HG03565 (cell line): ENCODE data around the gene CORO1A.
A peak's percentile ranks its signal among the peaks of the same experiment; 100 is the strongest.
"Not testable (repeated sequence)": the region's sequence is repeated elsewhere in the genome, so short reads cannot be mapped to it uniquely, and the experiment has no call there.

Experiments
- ATAC-seq: cut with Tn5 transposase; IDR thresholded peaks from one replicate; pipeline ENCODE4 v1.9.1; 2021; ENCODE audit warnings: mild to moderate bottlenecking, moderate library complexity; ENCODE audit not compliant: unreplicated experiment

CORO1A gene

DNA sequence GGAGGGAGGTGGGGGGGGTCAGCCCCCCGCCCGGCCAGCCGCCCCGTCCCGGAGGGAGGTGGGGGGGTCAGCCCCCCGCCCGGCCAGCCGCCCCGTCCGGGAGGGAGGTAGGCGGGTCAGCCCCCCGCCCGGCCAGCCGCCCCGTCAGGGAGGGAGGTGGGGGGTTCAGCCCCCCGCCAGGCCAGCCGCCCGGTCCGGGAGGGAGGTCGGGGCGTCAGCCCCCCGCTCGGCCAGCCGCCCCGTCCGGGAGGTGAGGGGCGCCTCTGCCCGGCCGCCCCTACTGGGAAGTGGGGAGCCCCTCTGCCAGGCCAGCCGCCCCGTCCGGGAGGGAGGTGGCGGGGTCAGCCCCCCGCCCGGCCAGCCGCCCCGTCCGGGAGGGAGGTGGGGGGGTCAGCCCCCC, 14.0 kb upstream of the CORO1A start:
- ATAC-seq, result not testable (repeated sequence)

DNA sequence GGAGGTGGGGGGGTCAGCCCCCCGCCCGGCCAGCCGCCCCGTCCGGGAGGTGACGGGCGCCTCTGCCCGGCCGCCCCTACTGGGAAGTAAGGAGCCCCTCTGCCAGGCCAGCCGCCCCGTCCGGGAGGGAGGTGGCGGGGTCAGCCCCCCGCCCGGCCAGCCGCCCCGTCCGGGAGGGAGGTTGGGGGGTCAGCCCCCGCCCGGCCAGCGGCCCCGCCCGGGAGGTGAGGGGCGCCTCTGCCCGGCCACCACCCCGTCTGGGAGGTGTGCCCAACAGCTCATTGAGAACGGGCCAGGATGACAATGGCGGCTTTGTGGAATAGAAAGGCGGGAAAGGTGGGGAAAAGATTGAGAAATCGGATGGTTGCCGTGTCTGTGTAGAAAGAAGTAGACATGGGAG, 13.3 kb upstream of the CORO1A start:
- ATAC-seq, result not testable (repeated sequence)

DNA sequence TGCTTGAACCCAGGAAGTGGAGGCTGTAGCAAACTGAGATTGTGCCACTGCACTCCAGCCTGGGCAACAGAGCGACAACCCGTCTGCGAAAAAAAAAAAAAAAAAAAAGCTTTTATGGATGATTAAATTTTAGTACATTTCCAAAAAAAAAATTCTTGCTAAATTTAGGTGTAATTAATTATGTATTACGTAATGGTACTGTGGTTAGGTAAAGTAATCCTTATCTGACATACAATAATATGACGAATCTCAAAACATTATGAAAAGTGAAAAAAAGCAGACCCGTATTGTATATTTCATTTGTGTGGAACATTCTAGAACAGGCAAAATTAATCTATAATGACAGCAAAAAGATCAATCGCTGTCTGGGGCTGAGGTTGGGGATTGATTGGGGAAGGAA, 10.3 kb upstream of the CORO1A start:
- no peak for ATAC-seq

DNA sequence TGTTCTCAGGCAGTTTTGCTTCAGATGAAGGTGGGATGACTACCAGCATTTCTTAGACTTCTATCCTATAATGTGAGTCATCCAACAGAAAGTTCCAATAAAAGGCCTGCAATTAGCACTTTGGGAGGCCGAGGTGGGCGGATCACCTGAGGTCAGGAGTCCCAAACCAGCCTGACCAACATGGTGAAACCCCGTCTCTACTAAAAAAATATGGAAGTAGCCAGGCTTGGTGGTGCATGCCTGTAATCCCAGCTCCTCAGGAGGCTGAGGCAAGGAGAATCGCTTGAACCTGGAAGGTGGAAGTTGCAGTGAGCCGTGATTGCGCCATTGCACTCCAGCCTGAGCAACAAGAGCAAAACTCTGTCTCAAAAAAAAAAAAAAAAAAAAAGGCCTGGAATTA, 6.5 kb upstream of the CORO1A start:
- not testable (repeated sequence) for ATAC-seq

DNA sequence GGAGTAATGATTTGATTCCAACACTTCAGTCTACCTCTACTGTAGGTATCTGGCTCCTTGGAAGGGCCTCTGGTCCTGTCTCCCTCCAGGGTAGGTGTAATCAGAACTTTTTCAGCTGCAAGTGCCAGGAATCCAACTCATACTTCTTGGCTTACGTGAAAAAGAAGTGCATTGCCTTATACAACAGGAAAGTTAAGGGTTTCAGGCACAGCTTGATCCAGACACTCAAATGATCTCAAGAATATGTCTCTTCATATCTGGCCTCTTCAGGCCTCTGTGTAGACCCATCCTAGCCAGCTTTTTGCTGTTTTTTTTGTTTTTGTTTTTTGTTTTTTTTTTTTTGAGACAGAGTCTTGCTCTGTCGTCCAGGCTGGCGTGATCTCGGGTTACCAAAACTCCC, 4.2 kb upstream of the CORO1A start:
- no peak for ATAC-seq

DNA sequence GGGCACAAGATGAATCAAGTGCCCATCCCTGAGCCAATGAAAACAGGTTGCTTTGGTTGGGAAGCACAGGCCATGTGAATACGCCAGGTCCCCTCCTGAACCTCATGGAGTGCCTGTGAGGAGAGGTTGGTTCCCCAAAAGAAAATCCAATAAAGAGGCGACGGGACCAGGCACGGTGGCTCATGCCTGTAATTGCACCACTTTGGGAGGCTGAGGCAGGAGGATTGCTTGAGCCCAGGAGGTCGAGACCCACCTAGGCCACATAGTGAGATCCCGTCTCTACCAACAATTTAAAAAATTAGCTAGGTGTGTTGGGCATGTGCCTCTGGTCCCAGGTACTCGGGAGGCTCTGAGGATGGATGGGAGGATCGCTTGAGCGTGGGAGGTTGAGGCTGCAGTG, 3.5 kb upstream of the CORO1A start:
- ATAC-seq, result no peak

DNA sequence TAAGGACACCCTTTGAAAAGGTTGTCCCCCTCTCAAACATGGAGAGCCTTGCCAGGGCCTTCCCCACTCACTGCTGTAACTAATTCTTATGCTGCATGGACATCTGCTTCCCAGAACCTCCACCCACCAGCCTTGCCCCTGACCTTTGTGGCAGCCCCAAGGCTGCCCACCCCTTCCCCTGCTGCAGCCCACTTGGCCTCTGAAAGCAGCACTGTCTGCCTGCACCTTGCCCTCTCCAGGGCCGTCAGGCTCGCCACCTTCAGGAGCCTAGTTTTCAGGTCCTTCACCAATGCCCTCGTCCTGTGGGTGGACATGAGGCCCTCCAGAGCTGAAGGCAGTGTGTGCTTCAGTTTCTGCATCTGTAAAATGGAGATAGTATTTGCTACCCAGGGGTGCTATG, 2.7 kb upstream of the CORO1A start:
- ATAC-seq, result no peak

DNA sequence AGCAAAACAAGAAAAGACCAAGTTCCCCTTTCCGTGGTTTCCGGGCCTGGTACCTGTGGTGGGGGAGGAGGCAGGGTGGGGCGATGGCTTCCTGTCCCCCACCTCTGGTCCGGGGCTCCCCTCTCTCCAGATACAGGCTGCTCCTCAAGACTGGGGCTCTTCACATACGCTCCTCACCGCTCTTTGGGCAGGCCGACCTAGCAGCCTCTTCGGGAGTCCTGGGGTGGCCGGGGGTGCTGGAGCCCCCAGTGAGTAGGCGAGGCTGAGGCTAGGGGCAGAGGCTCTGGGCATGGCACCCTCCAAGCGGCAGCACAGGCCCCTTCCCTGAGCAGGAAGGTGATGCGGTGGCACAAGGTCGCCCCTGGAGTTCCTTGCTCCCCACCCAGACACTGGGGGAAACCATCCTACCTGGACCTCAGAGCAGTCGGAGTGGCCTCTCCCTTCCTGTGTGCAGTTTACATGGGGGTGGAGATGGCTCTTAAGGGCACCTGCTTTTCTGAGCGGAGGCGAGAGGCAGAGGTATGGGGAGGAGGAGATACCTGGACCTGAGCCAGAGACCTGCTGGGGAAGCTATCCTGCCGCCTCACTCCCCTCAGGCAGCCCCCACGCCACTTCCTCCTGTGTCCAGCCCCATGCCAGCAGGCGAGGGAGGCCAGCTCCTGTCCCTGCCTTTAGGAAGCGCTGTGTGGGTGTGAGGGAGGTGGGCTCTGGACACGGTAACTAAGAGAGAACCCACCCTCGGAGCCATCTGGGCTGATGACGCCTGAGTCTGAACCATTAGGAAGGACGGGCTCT, 891 bp downstream of the CORO1A start:
- ATAC-seq, result peak; percentile 14

DNA sequence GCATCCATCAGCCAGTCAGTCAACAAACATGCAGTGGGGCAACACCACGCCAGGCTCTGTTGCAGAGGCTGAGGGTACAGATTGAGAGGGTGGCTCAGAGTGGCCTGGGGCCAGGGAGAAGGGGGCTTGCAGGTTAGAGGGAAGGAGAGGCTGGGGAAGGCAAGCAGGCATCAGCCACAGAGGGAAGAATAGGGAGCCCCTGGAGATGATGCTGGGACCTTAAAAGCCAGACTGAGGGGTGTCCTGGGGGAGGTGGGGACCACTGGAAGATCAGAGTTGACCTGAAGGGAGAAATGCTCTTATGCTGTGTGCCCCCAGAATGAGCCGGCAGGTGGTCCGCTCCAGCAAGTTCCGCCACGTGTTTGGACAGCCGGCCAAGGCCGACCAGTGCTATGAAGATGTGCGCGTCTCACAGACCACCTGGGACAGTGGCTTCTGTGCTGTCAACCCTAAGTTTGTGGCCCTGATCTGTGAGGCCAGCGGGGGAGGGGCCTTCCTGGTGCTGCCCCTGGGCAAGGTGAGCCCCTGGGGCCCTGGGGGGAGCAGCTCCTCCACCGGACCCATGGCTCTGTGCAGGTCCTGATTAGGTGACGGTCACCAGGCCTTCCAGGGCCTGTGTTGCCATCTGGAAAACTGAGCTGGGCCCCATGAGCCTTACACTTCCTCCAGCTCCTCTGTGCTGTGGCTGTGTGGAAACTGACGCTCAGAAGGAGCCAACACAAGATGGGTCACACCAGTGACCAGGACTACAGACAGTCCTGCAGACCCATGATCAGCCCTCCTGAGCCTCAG, 1.7 kb downstream of the CORO1A start:
- no peak for ATAC-seq

DNA sequence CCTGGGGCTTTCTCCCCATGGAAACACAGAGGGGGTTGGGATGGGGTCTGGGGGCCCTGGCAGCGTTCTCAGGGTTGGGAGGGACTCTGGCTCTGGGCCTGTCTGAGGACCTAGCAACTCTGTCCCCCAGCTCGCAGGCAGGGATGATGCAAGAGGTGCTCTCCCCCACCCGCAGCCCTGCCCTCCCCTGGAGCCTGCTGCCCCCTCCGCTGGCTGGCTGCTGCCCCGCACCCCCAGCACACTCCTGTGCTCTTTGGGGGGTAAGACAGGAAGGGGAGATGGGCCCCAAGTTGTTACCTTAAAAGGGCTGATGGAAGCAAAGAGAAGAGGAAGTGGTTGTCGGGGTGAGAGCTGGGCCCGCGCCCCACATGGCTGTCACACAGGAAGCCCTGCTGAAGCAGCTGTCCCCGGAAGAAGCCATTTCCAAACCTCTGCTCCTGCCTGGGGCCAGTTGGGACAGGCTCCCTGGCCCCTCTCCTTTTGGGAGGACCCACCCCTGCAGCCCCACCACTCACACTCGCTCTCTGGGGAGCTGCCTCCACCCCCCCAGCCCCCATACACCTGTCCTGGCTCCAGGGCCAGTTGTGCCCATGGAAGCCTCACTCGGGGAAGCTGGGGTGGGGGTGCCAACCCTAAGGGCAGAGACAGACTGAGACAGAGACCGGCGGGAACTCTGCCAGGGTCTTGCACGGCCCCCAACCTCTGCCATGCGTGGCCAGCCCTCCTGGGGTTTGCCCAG, 2.5 kb downstream of the CORO1A start:
- no peak for ATAC-seq

DNA sequence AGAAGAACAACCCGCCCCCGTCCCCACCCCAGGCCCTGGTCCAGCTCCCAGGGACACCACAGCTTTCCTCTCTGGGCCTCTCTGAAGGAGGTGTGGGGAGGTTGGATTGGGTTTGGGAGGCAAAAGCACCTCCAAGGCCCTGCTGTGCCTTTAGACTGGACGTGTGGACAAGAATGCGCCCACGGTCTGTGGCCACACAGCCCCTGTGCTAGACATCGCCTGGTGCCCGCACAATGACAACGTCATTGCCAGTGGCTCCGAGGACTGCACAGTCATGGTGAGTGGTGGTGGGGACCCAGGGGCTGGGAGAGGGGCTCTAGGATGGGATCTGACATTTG, 3.0 kb downstream of the CORO1A start:
- ATAC-seq, result no peak

DNA sequence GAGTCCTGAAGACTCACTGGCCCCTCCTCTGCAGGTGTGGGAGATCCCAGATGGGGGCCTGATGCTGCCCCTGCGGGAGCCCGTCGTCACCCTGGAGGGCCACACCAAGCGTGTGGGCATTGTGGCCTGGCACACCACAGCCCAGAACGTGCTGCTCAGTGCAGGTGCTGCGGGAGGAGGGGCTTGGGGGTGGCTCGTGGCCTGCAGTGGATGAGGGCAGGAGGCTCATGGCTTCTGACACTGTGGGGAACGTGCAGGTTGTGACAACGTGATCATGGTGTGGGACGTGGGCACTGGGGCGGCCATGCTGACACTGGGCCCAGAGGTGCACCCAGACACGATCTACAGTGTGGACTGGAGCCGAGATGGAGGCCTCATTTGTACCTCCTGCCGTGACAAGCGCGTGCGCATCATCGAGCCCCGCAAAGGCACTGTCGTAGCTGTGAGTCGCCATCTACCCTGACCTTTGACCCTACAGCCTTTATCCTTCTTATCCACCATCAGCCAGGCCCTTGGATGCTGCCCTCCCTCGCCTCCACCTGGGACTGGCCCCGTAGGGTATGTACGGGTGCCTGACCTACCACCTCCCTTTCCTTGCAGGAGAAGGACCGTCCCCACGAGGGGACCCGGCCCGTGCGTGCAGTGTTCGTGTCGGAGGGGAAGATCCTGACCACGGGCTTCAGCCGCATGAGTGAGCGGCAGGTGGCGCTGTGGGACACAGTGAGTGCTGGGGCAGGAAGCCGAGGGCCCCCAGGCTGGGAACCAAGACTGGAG, 3.6 kb downstream of the CORO1A start:
- ATAC-seq, result no peak

DNA sequence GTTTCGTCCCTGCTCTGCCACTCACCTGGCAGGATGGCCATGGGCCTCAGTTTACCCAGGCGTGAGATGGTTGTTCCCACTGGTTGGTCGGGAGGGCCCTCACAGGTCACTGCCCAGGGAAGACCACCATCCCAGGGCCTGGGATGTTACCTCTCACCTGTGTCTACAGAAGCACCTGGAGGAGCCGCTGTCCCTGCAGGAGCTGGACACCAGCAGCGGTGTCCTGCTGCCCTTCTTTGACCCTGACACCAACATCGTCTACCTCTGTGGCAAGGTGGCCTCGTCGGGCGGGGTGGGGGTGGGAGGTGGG, 4.1 kb downstream of the CORO1A start:
- no peak for ATAC-seq

DNA sequence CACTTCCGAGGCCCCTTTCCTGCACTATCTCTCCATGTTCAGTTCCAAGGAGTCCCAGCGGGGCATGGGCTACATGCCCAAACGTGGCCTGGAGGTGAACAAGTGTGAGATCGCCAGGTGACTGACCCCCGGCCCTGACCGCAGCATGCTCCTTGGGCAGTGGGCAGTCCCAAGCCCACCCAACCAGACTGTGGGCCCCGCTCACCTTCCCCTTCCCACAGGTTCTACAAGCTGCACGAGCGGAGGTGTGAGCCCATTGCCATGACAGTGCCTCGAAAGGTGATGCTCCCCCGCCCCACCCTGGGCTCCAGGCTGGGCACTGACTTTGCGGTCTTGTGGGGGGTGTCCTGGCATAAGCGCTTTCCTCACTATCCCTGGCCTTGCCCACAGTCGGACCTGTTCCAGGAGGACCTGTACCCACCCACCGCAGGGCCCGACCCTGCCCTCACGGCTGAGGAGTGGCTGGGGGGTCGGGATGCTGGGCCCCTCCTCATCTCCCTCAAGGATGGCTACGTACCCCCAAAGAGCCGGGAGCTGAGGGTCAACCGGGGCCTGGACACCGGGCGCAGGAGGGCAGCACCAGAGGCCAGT, 4.7 kb downstream of the CORO1A start:
- ATAC-seq, result no peak

DNA sequence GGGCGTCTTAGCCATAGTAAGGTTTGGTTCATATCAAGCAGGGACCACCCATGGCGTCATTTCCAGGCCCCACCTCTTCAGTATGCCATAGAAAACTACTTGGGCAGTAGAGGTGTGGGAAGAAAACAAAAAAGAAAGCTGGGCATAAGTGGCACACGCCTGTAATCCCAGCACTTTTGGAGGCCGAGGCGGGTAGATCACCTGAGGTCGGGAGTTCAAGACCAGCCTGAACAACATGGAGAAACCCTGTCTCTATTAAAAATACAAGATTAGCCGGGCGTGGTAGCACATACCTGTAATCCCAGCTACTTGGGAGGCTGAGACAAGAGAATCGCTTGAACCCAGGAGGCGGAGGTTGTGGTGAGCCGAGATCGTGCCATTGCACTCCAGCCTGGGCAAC, 7.8 kb downstream of the CORO1A start:
- ATAC-seq, result not testable (repeated sequence)

DNA sequence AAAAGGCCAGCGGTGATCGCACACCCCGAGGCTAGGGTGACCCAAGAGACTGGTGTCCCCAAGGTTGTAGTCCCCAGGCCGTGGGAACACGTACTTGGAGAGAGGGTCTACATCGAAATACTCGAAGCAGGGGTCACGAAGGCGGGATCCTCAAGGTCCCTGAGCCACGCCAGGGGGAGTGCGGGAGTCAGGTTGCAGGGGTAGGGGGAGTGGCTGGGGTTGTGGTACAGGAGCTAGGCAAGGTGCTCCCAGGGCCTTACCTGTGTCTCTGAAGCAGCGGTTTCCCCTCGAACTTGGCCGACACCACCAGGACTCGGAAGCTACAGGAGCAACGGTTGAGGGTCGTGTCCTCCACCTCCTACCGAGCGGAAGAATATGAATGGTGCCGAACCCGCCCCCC, 9.7 kb downstream of the CORO1A start:
- not testable (repeated sequence) for ATAC-seq

DNA sequence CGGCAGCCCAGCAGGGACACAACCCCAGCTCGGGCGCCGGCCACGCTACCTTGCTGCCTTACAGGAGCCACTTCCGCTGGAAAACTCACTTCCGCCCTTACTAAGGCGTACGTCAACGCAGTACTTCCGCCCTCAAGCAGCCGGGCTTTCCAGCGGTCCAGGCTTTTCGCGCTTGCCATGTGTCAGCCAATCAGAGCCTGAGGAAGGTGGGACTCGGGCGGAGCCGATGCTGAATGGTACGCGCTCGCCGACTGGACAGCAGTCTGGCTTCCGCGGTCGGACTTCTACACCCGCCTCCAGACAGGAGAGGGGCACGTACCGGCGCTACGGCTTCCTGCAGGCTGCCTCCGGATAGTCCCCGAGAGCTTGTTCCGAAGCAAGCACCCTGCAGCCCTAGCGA, 10.2 kb downstream of the CORO1A start, which contains the start of the genes BOLA2B and SLX1A:
BOLA2B (minus strand) TSS at position 52 of the 400 bp plus-strand sequence. CDS start 71 bp downstream, outside the sequence.
SLX1A (plus strand) TSS at position 261 of the 400 bp plus-strand sequence. CDS start 210 bp downstream, outside the sequence.
- ATAC-seq, result peak; percentile 91

DNA sequence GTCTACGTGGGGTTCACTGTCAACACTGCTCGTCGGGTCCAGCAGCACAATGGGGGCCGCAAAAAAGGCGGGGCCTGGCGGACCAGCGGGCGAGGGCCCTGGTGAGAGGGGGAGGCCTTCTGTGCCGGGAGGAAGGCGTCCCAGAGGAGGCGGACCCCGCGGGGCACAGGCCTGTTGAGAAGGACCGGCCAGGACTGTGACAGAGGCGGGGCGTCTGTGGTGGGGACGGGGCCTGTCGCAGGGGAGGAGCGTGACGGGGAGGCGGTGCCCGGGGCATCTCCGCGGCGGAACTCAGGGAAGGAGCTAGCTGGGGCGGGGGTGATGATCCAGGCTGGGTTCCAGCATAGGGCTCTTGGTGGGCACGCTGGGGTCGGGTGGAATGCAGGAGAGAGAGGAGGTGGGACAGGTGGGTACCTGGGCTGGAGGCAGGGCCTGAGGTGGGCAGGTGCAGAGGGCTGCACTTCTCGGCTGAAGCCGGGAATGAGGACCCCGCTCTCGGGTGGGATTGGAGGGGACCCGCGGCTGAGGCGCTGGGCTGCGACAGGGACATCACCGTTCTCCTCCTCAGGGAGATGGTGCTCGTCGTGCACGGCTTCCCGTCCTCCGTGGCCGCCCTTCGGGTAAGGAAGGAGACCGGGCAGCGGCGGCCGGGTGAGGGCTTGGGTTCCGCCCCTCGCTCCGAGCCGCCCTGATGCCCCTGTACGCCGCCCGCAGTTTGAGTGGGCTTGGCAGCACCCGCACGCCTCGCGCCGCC, 10.9 kb downstream of the CORO1A start:
- ATAC-seq, result peak; percentile 30

DNA sequence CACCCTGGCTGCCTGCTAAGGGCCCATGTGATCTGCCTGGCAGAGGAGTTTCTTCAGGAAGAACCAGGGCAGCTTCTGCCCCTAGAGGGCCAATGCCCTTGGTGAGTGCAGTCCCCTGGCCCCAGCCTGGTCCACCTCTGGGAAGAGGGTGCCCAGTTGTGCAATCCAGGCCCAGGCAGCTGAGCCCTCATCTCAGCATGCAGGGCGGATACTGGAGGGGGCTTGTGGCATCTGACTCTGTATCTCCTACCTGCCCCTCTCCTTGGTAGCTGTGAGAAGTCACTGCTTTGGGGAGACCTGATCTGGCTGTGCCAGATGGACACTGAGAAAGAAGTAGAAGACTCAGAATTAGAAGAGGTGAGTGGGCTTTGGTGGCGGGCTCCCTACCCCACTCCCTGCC, 13.6 kb downstream of the CORO1A start:
- ATAC-seq, result not testable (repeated sequence)

DNA sequence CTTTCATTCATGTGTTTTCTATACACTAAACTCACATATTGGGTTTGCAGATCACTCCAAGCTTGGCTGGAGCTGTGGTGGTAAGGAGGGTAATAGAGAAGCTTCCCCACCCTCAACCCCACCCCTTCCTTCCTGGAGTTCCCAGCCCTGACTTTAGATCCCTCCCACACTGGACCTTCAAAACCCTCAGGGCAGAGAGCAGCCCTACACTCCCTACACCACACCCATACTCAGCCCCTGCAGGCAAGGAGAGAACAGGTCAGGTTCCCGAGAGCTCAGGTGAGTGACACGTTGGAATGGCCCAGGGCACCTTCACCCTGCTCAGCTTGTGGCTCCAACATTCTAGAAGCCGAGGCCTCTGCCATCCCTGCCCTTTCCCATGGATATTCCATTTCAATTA, 15.6 kb downstream of the CORO1A start, which contains the start of gene SULT1A3:
SULT1A3 (plus strand) TSS at position 207 of the 400 bp plus-strand sequence. CDS start 1,474 bp downstream, outside the sequence.
- not testable (repeated sequence) for ATAC-seq
